Mesenchymal stem cell (in vitro differentiated cells and primary cell): ENCODE data around the gene SLC2A9.

Source experiments
- DNase-seq: peaks from one replicate; pipeline ENCODE4 v3.0.0-alpha.2; 2013
- H2AFZ ChIP-seq: one replicate; pipeline ENCODE4 v1.6.1; 2013; ENCODE audit warnings: low read depth, mild to moderate bottlenecking, control low read depth, inconsistent platforms, low read length, moderate library complexity
- H2AK5ac ChIP-seq: 2 replicates; pipeline ENCODE4 v1.6.1; 2013; ENCODE audit warnings: low read length, moderate library complexity, mild to moderate bottlenecking, inconsistent platforms; ENCODE audit not compliant: severe bottlenecking
- H2BK120ac ChIP-seq: one replicate; pipeline ENCODE4 v1.6.1; 2013; ENCODE audit warnings: low read depth, mild to moderate bottlenecking, inconsistent platforms, low read length, moderate library complexity
- H2BK12ac ChIP-seq, 2 experiments: one replicate each; pipeline ENCODE4 v1.6.1; 2013; ENCODE audit warnings: inconsistent platforms in 2 of 2, low read length in 2 of 2, mild to moderate bottlenecking in 2 of 2, moderate library complexity in 2 of 2, control low read depth in 1 of 2
- H2BK15ac ChIP-seq: one replicate; pipeline ENCODE4 v1.6.1; 2013; ENCODE audit warnings: mild to moderate bottlenecking, low read depth, inconsistent platforms; ENCODE audit not compliant: poor library complexity, severe bottlenecking
- H2BK5ac ChIP-seq: 2 replicates; pipeline ENCODE4 v1.6.1; 2013; ENCODE audit warnings: low read depth, mild to moderate bottlenecking, low read length, control low read depth, inconsistent platforms; ENCODE audit not compliant: poor library complexity, severe bottlenecking
- H3K14ac ChIP-seq, 2 experiments: one replicate each; pipeline ENCODE4 v1.6.1; 2013; ENCODE audit warnings: inconsistent platforms in 2 of 2, low read length in 2 of 2, control low read depth in 1 of 2, mild to moderate bottlenecking in 1 of 2, moderate library complexity in 1 of 2
- H3K18ac ChIP-seq, 2 experiments: one replicate each; pipeline ENCODE4 v1.6.1; 2013; ENCODE audit warnings: inconsistent platforms in 2 of 2, low read length in 2 of 2, control low read depth in 1 of 2, low read depth in 1 of 2, mild to moderate bottlenecking in 1 of 2
- H3K23ac ChIP-seq, 2 experiments: one replicate each; pipeline ENCODE4 v1.6.1; 2013; ENCODE audit warnings: inconsistent platforms in 2 of 2, low read length in 2 of 2, mild to moderate bottlenecking in 2 of 2, moderate library complexity in 2 of 2, control low read depth in 1 of 2
- H3K27ac ChIP-seq: 2 replicates; pipeline ENCODE4 v1.5.1; 2013; ENCODE audit warnings: mild to moderate bottlenecking, moderate library complexity, low read length, control low read depth, inconsistent platforms; ENCODE audit not compliant: poor library complexity, severe bottlenecking
- H3K27me3 ChIP-seq, 2 experiments: 2 replicates each; pipeline versions ENCODE4 v1.6.1 to v1.7.0; 2013; ENCODE audit warnings: low read length in 2 of 2, mild to moderate bottlenecking in 2 of 2, moderate library complexity in 2 of 2, control low read depth in 1 of 2, inconsistent platforms in 1 of 2; ENCODE audit not compliant: control insufficient read depth in 1 of 2, insufficient read depth in 1 of 2
- H3K36me3 ChIP-seq, 2 experiments: 2 replicates each; pipeline versions ENCODE4 v1.6.1 to v1.7.0; 2013; ENCODE audit warnings: low read length in 2 of 2, control low read depth in 1 of 2, inconsistent platforms in 1 of 2, low read depth in 1 of 2, mild to moderate bottlenecking in 1 of 2; ENCODE audit not compliant: insufficient read depth in 2 of 2, control insufficient read depth in 1 of 2
- H3K4ac ChIP-seq, 2 experiments: one replicate each; pipeline ENCODE4 v1.6.1; 2013; ENCODE audit warnings: inconsistent platforms in 2 of 2, low read length in 2 of 2, mild to moderate bottlenecking in 2 of 2, moderate library complexity in 2 of 2, control low read depth in 1 of 2, low read depth in 1 of 2
- H3K4me1 ChIP-seq: 2 replicates; pipeline ENCODE4 v1.6.1; 2013; ENCODE audit warnings: low read depth, low read length, control low read depth; ENCODE audit not compliant: control insufficient read depth, insufficient read depth
- H3K4me2 ChIP-seq: 2 replicates; pipeline ENCODE4 v1.6.1; 2013; ENCODE audit warnings: low read length, mild to moderate bottlenecking, inconsistent platforms; ENCODE audit not compliant: poor library complexity, severe bottlenecking
- H3K4me3 ChIP-seq, 2 experiments: 2 replicates each; pipeline versions ENCODE4 v1.5.1 to v1.7.0; 2013; ENCODE audit warnings: low read length in 2 of 2, mild to moderate bottlenecking in 2 of 2, control low read depth in 1 of 2, low read depth in 1 of 2; ENCODE audit not compliant: insufficient read depth in 1 of 2
- H3K79me1 ChIP-seq: replicated peaks from 2 replicates; pipeline ENCODE4 v1.6.1; 2013; ENCODE audit warnings: mild to moderate bottlenecking, control low read depth, low read length, inconsistent platforms; ENCODE audit not compliant: poor library complexity, severe bottlenecking
- H3K9ac ChIP-seq: 2 replicates; pipeline ENCODE4 v1.7.0; 2013; ENCODE audit warnings: mild to moderate bottlenecking, low read length, moderate library complexity
- H3K9me3 ChIP-seq: 2 replicates; pipeline ENCODE4 v1.7.0; 2013; ENCODE audit warnings: mild to moderate bottlenecking, low read length; ENCODE audit not compliant: control insufficient read depth
- H4K8ac ChIP-seq: one replicate; pipeline ENCODE4 v1.6.1; 2013; ENCODE audit warnings: inconsistent platforms, mild to moderate bottlenecking, low read length, moderate library complexity
- H4K91ac ChIP-seq: one replicate; pipeline ENCODE4 v1.6.1; 2013; ENCODE audit warnings: mild to moderate bottlenecking, low read length, inconsistent platforms
- WGBS: methylation state at CpG from one replicate; pipeline ENCODE4 v1.1.7; 2013; ENCODE audit warnings: mixed read lengths; 5-methylcytosine and 5-hydroxymethylcytosine counted together

SLC2A9 gene

DNA sequence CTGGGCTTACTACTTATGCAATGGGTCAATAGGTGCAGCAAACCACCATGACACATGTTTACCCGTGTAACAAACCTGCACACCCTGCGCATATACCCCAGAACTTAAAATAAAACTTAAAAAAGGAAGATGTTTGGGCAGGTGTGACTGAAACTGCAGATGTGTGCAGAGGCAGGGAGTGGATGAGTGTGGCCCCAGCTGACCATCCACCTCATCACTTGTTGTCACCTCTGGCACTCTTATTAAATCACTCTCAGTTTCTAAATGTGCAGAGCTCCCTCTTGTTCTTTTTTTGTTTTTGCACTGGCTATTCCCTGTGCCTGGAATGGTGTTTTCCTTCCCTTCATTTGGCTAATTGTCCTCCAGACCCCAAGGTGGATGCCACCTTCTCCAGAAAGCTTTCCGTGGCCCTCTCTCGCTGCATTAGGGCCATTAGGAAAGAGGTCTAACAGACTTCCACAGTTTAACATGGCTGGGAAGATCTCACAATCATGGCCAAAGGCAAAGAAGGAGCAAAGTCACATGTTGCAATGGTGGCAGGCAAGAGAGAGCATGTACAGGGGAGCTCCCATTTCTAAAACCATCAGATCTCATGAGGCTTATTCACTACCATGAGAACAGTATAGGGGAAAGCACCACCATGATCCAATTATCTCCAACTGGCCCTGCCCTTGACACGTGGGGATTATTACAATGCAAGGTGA, 58.5 kb downstream of the SLC2A9 start:
- Histone ChIP-seq H3K27ac (no peak overlapping the region), H2AFZ (no peak overlapping the region), H3K23ac (no peak overlapping the region), H3K27me3 (no peaks in the 10 kb centered on the region), H3K14ac (no peak overlapping the region), H2BK15ac (no peak overlapping the region), H2AK5ac (no peak overlapping the region), H3K9me3 (peaks cover 3% of the 10 kb centered on the region), H3K36me3 (no peaks in the 10 kb centered on the region), H3K4ac (no peak overlapping the region), H2BK5ac (no peak overlapping the region), H3K79me1 (no peaks in the 10 kb centered on the region), H2BK120ac (no peak overlapping the region), H4K8ac (no peak overlapping the region), H4K91ac (no peak overlapping the region), H2BK12ac (no peak overlapping the region), H3K18ac (no peak overlapping the region), H3K9ac (no peak overlapping the region), H3K4me1 (no peaks in the 10 kb centered on the region), H3K4me3 (no peak overlapping the region), H3K4me2 (no peak overlapping the region)
- WGBS: 81% methylated on average over 2 of the region's 5 CpGs
- no peak for DNase-seq

DNA sequence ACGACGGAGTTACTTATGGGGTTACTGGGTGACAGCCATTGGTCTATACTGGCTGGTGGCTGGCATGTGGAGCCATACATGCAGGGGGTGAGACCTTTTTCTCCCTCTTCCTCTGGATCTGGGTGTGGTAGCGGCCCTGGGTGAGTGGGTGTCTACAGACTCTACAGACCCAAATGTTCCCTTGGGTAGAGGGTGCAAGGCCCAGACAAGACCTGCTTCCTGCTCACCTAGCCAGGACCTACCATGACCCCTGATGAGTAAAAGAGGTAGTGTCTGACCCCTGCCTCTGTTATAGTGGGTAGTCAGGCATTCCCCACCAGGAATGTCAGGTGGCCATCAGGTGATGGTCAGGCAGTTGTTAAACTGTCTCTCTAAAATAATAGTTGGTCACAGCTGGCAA, 66.8 kb downstream of the SLC2A9 start:
- WGBS: 33% methylated on average over 2 of the region's 3 CpGs
- Histone ChIP-seq H3K23ac (no peak overlapping the region), H2BK120ac (no peak overlapping the region), H3K4me1 (no peaks in the 10 kb centered on the region), H2AK5ac (no peak overlapping the region), H2BK12ac (no peak overlapping the region), H3K36me3 (no peaks in the 10 kb centered on the region), H3K4me2 (no peak overlapping the region), H3K18ac (no peak overlapping the region), H2AFZ (no peak overlapping the region), H3K79me1 (no peaks in the 10 kb centered on the region), H3K4ac (no peak overlapping the region), H3K27me3 (no peaks in the 10 kb centered on the region), H2BK5ac (no peak overlapping the region), H3K14ac (no peak overlapping the region), H2BK15ac (no peak overlapping the region), H4K91ac (no peak overlapping the region), H3K9ac (no peak overlapping the region), H3K4me3 (no peak overlapping the region), H4K8ac (no peak overlapping the region), H3K27ac (no peak overlapping the region), H3K9me3 (no peaks in the 10 kb centered on the region)
- DNase-seq: no peak

DNA sequence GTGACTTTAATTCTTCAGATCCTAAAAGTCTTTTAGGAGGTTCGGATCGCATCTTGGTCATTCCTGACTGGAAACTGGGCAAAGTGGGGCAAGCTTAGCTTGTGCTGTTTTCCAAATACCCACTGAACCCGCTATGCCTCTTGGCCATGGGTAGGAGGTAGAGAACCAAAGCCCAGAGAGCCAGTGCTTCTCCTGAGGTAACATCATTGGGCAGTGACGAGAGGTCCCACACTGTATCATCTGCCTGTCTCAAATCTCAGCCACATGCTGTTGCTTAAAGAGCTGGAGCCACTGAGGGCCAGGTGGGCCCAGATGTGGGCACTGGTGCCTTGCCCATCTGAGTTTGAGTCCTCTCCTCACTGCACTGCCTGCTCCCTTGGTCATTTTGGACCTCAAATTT, 68.2 kb downstream of the SLC2A9 start:
- H2BK12ac ChIP-seq: no peak overlapping the region
- H3K27ac ChIP-seq: no peak overlapping the region
- no peaks in the 10 kb centered on the region for H3K27me3 ChIP-seq
- H3K4me3 ChIP-seq: no peak overlapping the region
- H2BK5ac ChIP-seq: no peak overlapping the region
- no peaks in the 10 kb centered on the region for H3K4me1 ChIP-seq
- no peak overlapping the region for H3K23ac ChIP-seq
- no peak overlapping the region for H4K8ac ChIP-seq
- DNase-seq: no peak
- H4K91ac ChIP-seq: no peak overlapping the region
- no peaks in the 10 kb centered on the region for H3K9me3 ChIP-seq
- H3K4ac ChIP-seq: no peak overlapping the region
- no peak overlapping the region for H2BK120ac ChIP-seq
- H3K18ac ChIP-seq: no peak overlapping the region
- no peak overlapping the region for H3K14ac ChIP-seq
- H2BK15ac ChIP-seq: no peak overlapping the region
- no peak overlapping the region for H2AFZ ChIP-seq
- H3K36me3 ChIP-seq: no peaks in the 10 kb centered on the region
- 82% methylated on average over 4 of the region's 4 CpGs for WGBS
- no peak overlapping the region for H3K4me2 ChIP-seq
- no peak overlapping the region for H3K9ac ChIP-seq
- no peaks in the 10 kb centered on the region for H3K79me1 ChIP-seq
- no peak overlapping the region for H2AK5ac ChIP-seq

GRCh38 chr4:9952415-9952950, 68.8 kb downstream of the SLC2A9 start:
- H2BK5ac ChIP-seq: no peak overlapping the region
- no peak overlapping the region for H2BK12ac ChIP-seq
- H2BK120ac ChIP-seq: no peak overlapping the region
- H3K9ac ChIP-seq: no peak overlapping the region
- H3K14ac ChIP-seq: no peak overlapping the region
- H3K4me3 ChIP-seq: no peak overlapping the region
- 77% methylated on average over 8 of the region's 8 CpGs for WGBS
- DNase-seq: no peak
- no peak overlapping the region for H3K4me2 ChIP-seq
- no peaks in the 10 kb centered on the region for H3K36me3 ChIP-seq
- no peaks in the 10 kb centered on the region for H3K4me1 ChIP-seq
- no peak overlapping the region for H4K8ac ChIP-seq
- no peak overlapping the region for H3K4ac ChIP-seq
- H2AFZ ChIP-seq: no peak overlapping the region
- H3K9me3 ChIP-seq: no peaks in the 10 kb centered on the region
- no peak overlapping the region for H3K27ac ChIP-seq
- H2AK5ac ChIP-seq: no peak overlapping the region
- H4K91ac ChIP-seq: no peak overlapping the region
- H3K23ac ChIP-seq: no peak overlapping the region
- no peak overlapping the region for H3K18ac ChIP-seq
- H3K79me1 ChIP-seq: no peaks in the 10 kb centered on the region
- no peak overlapping the region for H2BK15ac ChIP-seq
- H3K27me3 ChIP-seq: no peaks in the 10 kb centered on the region
